ENCODE results near the gene CORO7.

DNA sequence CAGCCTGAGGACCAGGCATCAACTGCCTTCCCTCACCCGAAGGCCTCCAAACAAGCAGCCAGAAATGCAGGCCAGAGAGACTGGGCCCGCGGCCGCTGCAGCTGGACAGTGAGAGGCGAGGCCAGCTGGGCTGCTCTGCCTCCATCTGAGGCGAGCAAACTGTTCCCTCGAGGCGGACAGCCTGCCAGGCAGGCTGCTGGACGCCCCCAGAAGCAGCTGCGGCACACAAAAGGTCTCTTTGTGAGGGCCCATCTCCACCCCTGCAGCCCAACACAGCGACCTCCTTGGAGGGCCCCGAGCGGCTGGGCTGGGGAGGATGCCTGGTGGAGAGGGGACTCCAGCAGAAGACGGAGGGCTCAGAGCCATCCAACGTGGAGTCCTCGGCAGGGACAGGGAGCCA lies 4.7 kb downstream of the CORO7 start:
- TF ChIP-seq, protein P1, sequence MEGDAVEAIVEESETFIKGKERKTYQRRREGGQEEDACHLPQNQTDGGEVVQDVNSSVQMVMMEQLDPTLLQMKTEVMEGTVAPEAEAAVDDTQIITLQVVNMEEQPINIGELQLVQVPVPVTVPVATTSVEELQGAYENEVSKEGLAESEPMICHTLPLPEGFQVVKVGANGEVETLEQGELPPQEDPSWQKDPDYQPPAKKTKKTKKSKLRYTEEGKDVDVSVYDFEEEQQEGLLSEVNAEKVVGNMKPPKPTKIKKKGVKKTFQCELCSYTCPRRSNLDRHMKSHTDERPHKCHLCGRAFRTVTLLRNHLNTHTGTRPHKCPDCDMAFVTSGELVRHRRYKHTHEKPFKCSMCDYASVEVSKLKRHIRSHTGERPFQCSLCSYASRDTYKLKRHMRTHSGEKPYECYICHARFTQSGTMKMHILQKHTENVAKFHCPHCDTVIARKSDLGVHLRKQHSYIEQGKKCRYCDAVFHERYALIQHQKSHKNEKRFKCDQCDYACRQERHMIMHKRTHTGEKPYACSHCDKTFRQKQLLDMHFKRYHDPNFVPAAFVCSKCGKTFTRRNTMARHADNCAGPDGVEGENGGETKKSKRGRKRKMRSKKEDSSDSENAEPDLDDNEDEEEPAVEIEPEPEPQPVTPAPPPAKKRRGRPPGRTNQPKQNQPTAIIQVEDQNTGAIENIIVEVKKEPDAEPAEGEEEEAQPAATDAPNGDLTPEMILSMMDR (IDR thresholded peaks at IDR 0.05), result no peak
- TF ChIP-seq POLR2AphosphoS5 (IDR thresholded peaks at IDR 0.05), result peak; percentile 39
- TF ChIP-seq POLR2A (IDR thresholded peaks at IDR 0.05), result no peak
- no peak for TF ChIP-seq EP300 (IDR thresholded peaks at IDR 0.05)

Data from gastroesophageal sphincter (tissue), 3 donors.